Panc1 (cell line): ENCODE results near the gene KIF1A.

Source experiments
- POLR2AphosphoS5 ChIP-seq: IDR thresholded peaks from 2 replicates; pipeline ENCODE4 v1.6.1; 2012; ENCODE audit warnings: mild to moderate bottlenecking, low read depth, low read length, moderate library complexity
- TF ChIP-seq, protein P1 (sequence below): fragments of 450-650 bp; IDR thresholded peaks from 2 replicates; pipeline ENCODE4 v1.5.1; 2017; ENCODE audit warnings: mild to moderate bottlenecking

DNA sequence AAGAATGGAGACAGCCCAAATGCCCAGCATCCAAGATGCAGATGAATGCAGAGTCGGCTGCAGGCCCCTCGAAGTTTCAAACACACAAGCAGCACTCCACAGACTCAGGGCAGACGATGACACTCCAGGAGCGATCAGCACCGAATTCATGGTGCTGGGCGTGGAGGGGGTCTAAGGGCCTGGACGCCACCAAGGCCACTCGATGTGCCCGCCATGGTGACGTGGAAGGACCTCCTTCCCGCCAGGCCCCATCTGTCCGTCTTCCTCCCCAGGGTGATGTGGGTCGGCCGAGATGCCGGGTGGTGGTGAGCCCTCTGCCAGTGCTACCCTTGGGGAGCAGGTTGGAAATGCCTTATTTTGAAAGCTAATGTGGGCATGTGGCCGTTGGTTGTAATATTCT is 9.4 kb downstream of the KIF1A start:
- TF ChIP-seq, protein P1, sequence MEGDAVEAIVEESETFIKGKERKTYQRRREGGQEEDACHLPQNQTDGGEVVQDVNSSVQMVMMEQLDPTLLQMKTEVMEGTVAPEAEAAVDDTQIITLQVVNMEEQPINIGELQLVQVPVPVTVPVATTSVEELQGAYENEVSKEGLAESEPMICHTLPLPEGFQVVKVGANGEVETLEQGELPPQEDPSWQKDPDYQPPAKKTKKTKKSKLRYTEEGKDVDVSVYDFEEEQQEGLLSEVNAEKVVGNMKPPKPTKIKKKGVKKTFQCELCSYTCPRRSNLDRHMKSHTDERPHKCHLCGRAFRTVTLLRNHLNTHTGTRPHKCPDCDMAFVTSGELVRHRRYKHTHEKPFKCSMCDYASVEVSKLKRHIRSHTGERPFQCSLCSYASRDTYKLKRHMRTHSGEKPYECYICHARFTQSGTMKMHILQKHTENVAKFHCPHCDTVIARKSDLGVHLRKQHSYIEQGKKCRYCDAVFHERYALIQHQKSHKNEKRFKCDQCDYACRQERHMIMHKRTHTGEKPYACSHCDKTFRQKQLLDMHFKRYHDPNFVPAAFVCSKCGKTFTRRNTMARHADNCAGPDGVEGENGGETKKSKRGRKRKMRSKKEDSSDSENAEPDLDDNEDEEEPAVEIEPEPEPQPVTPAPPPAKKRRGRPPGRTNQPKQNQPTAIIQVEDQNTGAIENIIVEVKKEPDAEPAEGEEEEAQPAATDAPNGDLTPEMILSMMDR, result no peak
- TF ChIP-seq POLR2AphosphoS5, result no peak
